GM12878 (cell line): ENCODE data around the gene YAF2. TPM values are rescaled to one million over a fixed set of nuclear protein-coding genes. Genes with fewer than 3 reads are reported as not detected.

Experiments
- ATAC-seq: fragments of 200-7000 bp; cut with Tn5 transposase; 3 replicates; pipeline ENCODE4 v1.9.1; 2020; ENCODE audit warnings: mild to moderate bottlenecking, moderate library complexity
- BruUV-seq: library from RNA; stranded (reverse); fragments of 400-500 nt; replicated peaks from 2 replicates; lab custom pipeline; 2021; lab: Mats Ljungman, UMichigan
- CTCF ChIA-PET: fragments of 300-600 bp; sonication (Branson Sonifier 250); formaldehyde crosslinking; extraction: SDS; loops from one replicate; lab custom pipeline; 2021; ENCODE audit warnings: inconsistent platforms; lab: Yijun Ruan, JAX
- POLR2A ChIA-PET: fragments of 350-600 bp; formaldehyde crosslinking; extraction: SDS; loops from one replicate; lab custom pipeline; 2021; ENCODE audit warnings: inconsistent platforms; lab: Charles Lee
- RAD21 ChIA-PET: fragments of 300-600 bp; sonication (Branson Sonifier 250); formaldehyde crosslinking; loops from one replicate; lab custom pipeline; 2023; ENCODE audit warnings: antibody characterized with exemption; ENCODE audit not compliant: unreplicated experiment; lab: Charles Lee
- SMC1A ChIA-PET: fragments of 300-600 bp; sonication (Branson Sonifier 250); formaldehyde crosslinking; loops from one replicate; lab custom pipeline; 2023; ENCODE audit not compliant: unreplicated experiment, uncharacterized antibody; lab: Charles Lee
- DNase-seq: peaks from one replicate; pipeline ENCODE4 v3.0.0-alpha.2; 2011; ENCODE audit warnings: low read depth, low spot score
- FAIRE-seq: peaks from 3 replicates; lab custom pipeline; 2011; peaks lifted over from hg19 to GRCh38; lab: Jason Lieb, UNC
- H2AFZ ChIP-seq: 2 replicates; pipeline ENCODE4 v1.6.0; 2011; ENCODE audit warnings: low read depth, low read length, control low read depth; ENCODE audit not compliant: control insufficient read depth
- H3K27ac ChIP-seq: 2 replicates; pipeline ENCODE4 v1.5.1; 2011; ENCODE audit warnings: control low read depth; ENCODE audit not compliant: control insufficient read depth, insufficient read depth
- H3K27me3 ChIP-seq, 2 experiments: replicated peaks in 1 of 2; 2 replicates each; pipeline versions ENCODE4 v1.6.0 to v1.6.1; 2011; ENCODE audit warnings: low read length in 1 of 2; ENCODE audit not compliant: control insufficient read depth in 2 of 2, insufficient read depth in 2 of 2
- H3K36me3 ChIP-seq, 2 experiments: 2 replicates each; pipeline ENCODE4 v1.5.1; 2011; ENCODE audit warnings: low read length in 1 of 2; ENCODE audit not compliant: control insufficient read depth in 2 of 2, insufficient read depth in 2 of 2
- H3K4me1 ChIP-seq: 2 replicates; pipeline ENCODE4 v1.6.1; 2011; ENCODE audit warnings: mild to moderate bottlenecking, low read length, moderate library complexity, mixed read lengths; ENCODE audit not compliant: control insufficient read depth, insufficient read depth
- H3K4me2 ChIP-seq: 2 replicates; pipeline ENCODE4 v1.6.0; 2011; ENCODE audit warnings: control low read depth; ENCODE audit not compliant: control insufficient read depth, insufficient read depth
- H3K4me3 ChIP-seq: fragments of 200-600 bp; sonication (generic); 2 replicates; pipeline ENCODE4 v1.5.1; 2016
- H3K79me2 ChIP-seq: 2 replicates; pipeline ENCODE4 v1.6.0; 2011; ENCODE audit warnings: low read length; ENCODE audit not compliant: control insufficient read depth, insufficient read depth
- H3K9ac ChIP-seq: 2 replicates; pipeline ENCODE4 v1.8.0; 2011; ENCODE audit warnings: low read length, control low read depth, mixed read lengths; ENCODE audit not compliant: control insufficient read depth, insufficient read depth
- H3K9me3 ChIP-seq: replicated peaks from 3 replicates; pipeline ENCODE4 v1.5.1; 2011; ENCODE audit warnings: mild to moderate bottlenecking, low read length; ENCODE audit not compliant: control insufficient read depth, insufficient read depth
- H4K20me1 ChIP-seq: 2 replicates; pipeline ENCODE4 v1.6.0; 2011; ENCODE audit not compliant: control insufficient read depth, insufficient read depth
- CEBPZ ChIP-seq: fragments of 150-350 bp; IDR thresholded peaks from 2 replicates; pipeline ENCODE4 v1.6.1; 2016; ENCODE audit warnings: low read depth, low read length
- NR2C1 ChIP-seq: fragments of 450-650 bp; IDR thresholded peaks from 2 replicates; pipeline ENCODE4 v1.6.1; 2017; ENCODE audit warnings: antibody characterized with exemption, mild to moderate bottlenecking, moderate library complexity
- USF2 ChIP-seq: IDR thresholded peaks from 2 replicates; pipeline ENCODE4 v1.6.1; 2011; ENCODE audit warnings: low read depth, low read length, improper control_type of control experiment, borderline replicate concordance
- ZNF592 ChIP-seq: fragments of 450-650 bp; IDR thresholded peaks from 2 replicates; pipeline ENCODE4 v1.6.1; 2017; ENCODE audit warnings: mild to moderate bottlenecking, moderate library complexity
- WGBS: methylation state at CpG from one replicate; pipeline ENCODE4 v1.1.6; 2016; ENCODE audit warnings: low lambda C conversion rate; ENCODE audit not compliant: insufficient replicate concordance, insufficient coverage; ENCODE audit errors: missing lambda C conversion rate; 5-methylcytosine and 5-hydroxymethylcytosine counted together
- in situ Hi-C: fragments of 300-500 bp; cut with MboI; formaldehyde crosslinking; loops from 9 replicates; pipeline ENCODE4 v1.14.3; 2018; ENCODE audit warnings: mixed read lengths
- intact Hi-C: fragments of 100-400 bp; cut with micrococcal nuclease; formaldehyde crosslinking; loops from one replicate; pipeline ENCODE4 v1.14.2; 2022; ENCODE audit not compliant: unreplicated experiment
- polyA plus RNA-seq, 11 experiments: library from polyadenylated mRNA; depleted of rRNA in 4 of 11; unstranded in 6 of 11; stranded (reverse) in 5 of 11; fragments of >200 nt; fragmentation: Nextera tagmentation in 4 of 11; fragmentation: Illumina TruSeq in 1 of 11; extraction: Ambion mirVana in 4 of 11; extraction: Trizol in 1 of 11; gene quantifications; 1 replicate in 1 of 11; 2 replicates in 10 of 11; pipeline versions ENCODE4 v1.2.1 to v1.2.3, GENCODE V29; 2011 to 2016; ENCODE audit warnings: inconsistent platforms in 2 of 11, missing spikeins in 2 of 11, low read depth in 1 of 11
- total RNA-seq, 4 experiments: library from RNA; depleted of rRNA in 3 of 4; stranded (reverse); fragments of >200 nt in 3 of 4; fragmentation: Illumina TruSeq in 1 of 4; extraction: Trizol in 1 of 4; gene quantifications; 2 replicates each; pipeline versions ENCODE4 v1.2.1 to v1.2.3, GENCODE V29; 2013 to 2021

Gene YAF2
- total and polyA plus RNA-seq, 10 of the 15 experiments (the other 5 are each of a cell fraction or from before 2014, with no cell fraction given): 18.8 to 36.6 (median 23.0) TPM

GRCh38 chr12:42235426-42235825 is 2.6 kb downstream of the YAF2 start:
- H3K27me3 ChIP-seq: no peaks in the 10 kb centered on the region
- POLR2A ChIA-PET: interaction anchor here (1.4 to 1.7 kb wide), 2 partner anchors 10 to 90 kb away, joined by 4 to 6 read pairs; no protein-coding TSS in a partner anchor
- TF ChIP-seq CEBPZ: no peak
- TF ChIP-seq ZNF592: no peak
- TF ChIP-seq NR2C1: no peak
- TF ChIP-seq USF2: no peak
- SMC1A ChIA-PET: interaction anchor here (0.6 to 3.0 kb wide), 11 partner anchors 9 to 1102 kb away, joined by 3 to 14 read pairs (median 4); partner anchors contain the start of genes PPHLN1 and ZCRB1
- no peaks in the 10 kb centered on the region for H4K20me1 ChIP-seq
- WGBS: 0% methylated on average over 1 of the region's 1 CpG
- H3K79me2 ChIP-seq: peaks cover 52% of the 10 kb centered on the region
- peaks cover 3% of the 10 kb centered on the region; the same call in 1 of the 2 replicates for H3K4me1 ChIP-seq
- H3K36me3 ChIP-seq: peaks cover 0 to 6% of the 10 kb centered on the region in 2 experiments; a peak in 2 of 4 replicates
- H3K27ac ChIP-seq: peak overlapping the region; percentile 42
- ATAC-seq: no peak
- peak overlapping the region; percentile 49 for H3K9ac ChIP-seq
- BruUV-seq: no TSS peak
- H2AFZ ChIP-seq: no peak overlapping the region
- no peaks in the 10 kb centered on the region for H3K9me3 ChIP-seq
- RAD21 ChIA-PET: interaction anchor here (0.8 to 1.5 kb wide), 4 partner anchors 19 to 110 kb away, joined by 3 to 6 read pairs (median 4); no protein-coding TSS in a partner anchor
- CTCF ChIA-PET: interaction anchor here (0.7 to 2.5 kb wide), 9 partner anchors 27 to 137 kb away, joined by 3 to 12 read pairs (median 4); no protein-coding TSS in a partner anchor
- FAIRE-seq: no peak
- in situ Hi-C loops (no loop called here), intact Hi-C loops (loop anchor here (5.0 kb wide), 1 partner anchor 93 kb away; the partner anchor contains the start of gene GXYLT1)
- DNase-seq: no peak
- H3K4me2 ChIP-seq: peak overlapping the region; percentile 76
- peak overlapping the region; percentile 42; the same call in 1 of the 2 replicates for H3K4me3 ChIP-seq
